NCI-H1930 (cell line): ENCODE measurements around the gene ZNF296.
A peak's percentile ranks its signal among the peaks of the same experiment; 100 is the strongest.

Experiments used
- DNase-seq, 2 experiments: peaks; one replicate each; lab custom pipeline; 2025; lab: John Stamatoyannopoulos, UW

ZNF296 gene

DNA sequence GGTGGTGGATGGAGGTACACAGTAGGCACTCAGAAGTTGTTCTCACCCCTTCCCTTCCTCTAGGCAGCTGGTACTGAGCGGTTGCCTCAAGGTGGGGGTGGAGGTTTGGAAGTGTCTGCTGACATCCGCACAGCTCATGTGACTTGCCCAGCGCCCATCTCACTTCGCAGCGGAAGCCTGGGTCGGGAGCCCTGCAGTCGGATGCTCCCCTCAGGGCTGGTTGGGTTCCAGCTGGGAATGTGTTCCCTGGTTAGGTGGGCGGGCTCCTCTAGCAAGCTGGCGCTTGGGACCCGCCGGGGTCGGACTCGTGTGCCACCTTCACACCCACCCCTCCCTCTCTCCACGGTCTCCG, 26.9 kb upstream of the ZNF296 start:
- DNase-seq = no peak

DNA sequence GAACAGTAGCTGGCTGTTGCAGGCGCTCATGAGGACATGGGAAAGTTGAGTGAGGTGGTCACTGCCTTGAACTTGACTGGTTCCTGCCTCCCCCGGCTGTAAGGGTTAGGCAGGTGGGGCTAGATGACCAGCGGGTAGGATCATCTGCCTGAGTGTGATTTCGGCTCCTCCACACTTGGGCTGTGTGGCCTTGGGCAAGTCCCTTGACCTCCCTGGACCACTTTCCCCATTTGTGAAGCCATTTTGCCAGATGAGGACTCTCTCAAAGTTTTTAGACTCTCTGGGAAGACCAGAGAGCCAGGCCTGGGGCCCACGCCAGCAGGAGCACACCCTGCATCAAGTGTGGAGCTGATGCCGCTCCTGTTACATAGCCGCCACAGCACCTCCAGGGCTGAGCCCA, 26.2 kb upstream of the ZNF296 start:
- DNase-seq = no peak

DNA sequence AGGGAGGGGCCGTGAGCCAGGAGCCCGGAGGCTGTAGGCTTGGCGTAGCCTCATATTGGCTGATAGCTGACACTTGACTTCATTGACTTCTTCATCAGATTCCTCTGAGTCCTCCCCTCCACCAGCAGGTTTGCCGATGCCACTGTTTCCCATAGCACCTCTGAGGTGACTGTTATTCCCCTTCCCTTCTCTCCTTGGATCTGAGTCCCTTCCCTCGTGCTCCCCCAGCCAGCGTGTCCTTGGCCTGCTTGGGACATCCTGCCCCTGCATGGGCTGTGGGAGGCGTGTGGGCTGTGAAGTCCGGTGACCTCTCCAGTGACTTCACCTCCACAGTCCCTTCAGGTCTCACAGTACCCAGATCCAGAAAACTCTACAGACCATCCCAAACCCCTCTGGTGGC, 25.5 kb upstream of the ZNF296 start:
- no peak for DNase-seq

DNA sequence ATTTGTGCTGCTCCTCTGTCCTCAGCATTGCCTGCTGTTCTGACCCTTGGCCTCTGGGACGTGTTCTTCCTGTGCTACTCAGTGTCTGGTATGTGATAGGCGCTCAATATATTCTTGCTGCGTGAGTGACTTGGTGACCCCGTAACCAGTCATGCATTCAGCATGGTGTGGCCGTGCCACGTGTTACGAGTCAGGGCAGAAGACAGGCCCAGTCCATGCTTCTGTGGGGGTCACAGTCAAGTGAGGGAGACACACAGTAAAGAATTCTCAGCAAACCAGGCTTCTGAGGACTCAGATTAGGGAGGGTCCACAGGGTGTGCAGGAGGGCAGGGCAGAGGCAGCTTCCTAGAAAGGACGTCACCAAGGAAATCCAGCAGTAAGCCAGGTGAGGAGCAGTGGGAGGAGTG, 24.6 kb upstream of the ZNF296 start:
- no peak for DNase-seq

DNA sequence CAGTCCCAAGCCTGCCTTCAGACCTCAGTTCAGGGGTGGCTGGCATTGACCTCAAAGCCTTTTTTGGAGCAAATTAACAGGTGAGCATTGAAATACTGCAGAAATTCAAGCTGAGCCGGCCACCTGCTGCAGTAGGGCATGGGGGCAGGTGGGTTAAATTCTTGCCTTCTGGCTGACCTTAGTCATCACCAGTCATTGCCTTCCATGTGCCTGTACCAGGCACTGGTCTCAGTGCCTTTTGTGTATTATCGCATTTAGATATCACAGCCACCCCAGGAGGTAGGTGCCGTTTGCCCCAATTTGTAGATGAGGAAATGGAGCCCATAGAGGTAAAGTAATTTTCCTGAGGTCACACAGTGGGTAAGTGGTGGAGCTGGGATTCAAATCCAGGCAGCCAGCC, 23.9 kb upstream of the ZNF296 start:
- DNase-seq = no peak

DNA sequence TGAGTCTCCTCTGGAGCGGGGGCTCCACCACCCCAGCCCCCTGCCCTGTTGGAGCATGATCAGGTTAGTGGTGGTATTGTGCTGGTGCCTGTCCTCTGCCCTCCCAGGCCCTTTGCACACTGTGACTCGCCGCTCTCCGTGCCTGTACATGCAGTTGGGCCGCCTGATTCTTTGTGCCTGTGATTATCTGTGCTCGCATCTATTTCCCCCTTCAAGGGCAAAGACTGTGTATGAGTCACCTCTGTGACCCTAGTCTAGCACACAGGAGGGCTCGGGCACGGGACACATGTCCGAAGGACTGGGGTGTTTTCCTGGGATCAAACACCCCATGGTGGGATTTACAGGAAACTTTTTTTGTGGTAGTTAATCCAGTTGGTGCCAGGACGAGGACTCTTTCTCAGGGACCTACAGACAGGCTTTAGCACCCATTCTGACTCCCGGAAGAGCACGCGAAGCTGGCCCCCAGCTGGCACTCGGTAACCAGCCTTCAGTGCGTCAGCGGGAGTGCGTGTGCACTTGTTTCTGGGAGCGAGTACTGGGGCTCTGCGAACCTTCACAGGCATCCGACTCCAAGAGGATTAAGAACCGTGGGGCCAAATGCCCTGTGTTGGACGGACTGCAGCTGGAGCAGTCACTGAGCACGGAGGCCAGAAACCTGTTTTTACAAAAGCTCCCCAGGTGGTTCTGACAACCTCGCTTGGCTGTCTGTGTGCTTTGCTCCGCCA, 23.4 kb upstream of the ZNF296 start:
- DNase-seq = no peak

DNA sequence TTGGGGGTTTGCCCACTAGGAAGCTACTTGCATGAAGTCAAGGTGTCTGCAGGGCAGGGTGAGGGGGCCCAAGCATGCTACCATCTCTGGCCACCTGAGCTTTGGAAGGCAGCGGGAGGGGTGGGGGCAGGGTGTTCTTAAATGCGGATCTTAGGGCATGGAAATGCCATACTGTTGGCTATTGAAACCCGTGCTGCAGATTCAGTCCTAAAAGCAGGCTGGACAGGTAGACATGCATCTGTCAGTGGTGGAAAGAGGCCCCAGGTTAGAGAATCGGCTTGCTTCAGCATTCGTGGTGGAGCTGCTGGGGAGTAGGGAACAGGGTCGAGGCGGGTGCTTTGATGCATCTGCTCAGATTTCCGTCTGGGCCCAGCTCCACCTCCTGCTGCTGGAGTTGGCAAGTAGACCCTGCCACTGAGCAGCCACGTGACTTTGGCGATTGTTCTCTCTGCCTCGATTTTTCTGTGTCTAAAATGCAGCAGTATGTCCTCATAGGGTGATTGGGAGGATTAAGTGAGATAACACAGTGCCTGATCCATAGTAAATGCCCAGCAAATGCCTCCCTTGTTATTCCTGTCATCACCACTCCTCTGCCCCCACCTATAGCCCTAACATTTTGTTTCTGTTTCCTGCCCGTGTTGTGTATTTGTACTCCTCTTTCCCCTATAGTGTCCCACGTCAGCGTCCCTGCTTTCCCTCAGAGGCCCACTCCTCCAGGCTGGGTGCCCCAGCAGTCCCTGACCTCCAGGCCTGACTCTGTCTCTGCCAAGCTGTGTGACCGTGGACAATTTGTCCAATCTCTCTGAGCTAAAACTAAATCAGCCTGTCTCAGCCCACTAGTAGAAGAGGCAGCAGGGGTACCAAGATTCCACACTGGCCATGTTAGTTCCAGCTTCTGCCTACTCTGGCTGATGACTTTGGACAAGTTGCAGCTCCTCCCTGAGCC, 22.5 kb upstream of the ZNF296 start:
- DNase-seq = no peak

DNA sequence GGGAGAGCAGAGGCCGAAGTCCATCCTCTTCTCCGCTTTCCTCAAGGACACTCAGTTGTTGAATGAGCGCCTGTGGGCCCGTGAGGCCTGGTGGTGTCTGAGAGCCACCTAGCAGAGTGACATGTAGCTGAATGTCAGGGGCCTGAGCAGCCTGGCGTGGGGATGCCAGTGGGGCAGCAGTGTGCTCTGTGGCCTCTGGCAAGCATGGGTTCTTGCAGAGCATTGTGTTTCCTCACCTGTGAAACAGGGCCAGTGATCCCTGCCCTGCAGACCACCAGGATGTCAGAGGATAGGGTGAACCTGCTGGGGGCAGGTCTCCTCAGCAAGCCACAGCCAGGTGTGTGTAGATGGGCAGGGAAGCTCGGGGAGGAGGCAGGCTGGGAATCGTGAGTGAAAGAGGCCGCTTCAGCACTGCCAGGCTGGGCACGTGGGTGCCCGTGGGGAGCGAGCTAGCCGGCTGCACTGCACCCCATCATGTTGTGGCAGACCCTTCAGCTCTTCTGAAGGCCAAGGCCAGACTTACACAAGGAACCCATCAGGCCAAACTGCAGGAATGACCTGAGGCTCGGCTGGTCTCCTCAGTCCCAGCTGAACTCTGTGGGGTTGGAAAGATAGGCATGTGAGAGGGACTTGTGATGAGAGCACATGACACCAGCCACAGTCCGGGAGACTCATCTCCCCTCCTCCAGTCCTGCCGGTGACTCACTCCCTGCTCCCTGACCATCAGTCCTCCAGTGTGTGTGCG, 21.7 kb upstream of the ZNF296 start:
- DNase-seq = no peak

DNA sequence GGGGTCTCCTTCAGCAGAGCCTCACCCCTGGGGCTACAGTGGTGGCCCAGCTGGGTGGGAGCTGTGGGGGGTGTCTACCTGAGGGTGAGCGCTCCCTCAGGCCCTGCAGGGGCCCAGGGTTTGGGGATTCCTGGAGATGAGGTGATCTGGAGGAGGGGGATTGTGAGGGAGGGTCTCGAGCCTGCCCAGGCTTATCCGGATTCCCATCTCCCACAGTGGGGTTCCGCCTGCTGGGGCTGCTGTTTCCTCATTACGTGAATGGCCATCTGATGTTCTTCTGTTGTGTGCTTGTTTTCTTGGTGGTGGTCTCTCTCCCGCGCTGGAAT, 21.1 kb upstream of the ZNF296 start:
- no peak for DNase-seq

DNA sequence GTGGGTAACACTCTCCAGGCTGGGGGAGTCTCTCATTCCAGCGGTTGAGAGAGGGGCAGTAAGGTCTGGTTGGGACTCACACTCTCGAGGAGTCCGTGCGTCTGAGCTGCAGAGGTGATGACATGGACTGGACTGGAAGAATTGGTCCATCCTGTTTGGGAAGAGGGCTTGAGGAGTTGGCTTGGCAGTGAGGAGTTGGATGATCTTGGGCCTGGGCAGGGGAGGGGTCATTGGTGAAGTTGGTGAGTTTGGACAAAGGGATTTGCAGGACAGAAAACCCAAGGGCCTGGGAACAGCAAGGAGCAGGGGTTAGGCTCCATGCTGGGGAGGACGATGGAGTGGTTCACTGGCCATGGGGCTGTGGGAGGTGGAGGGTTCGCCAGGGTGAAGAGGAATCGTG, 20.4 kb upstream of the ZNF296 start:
- no peak for DNase-seq

DNA sequence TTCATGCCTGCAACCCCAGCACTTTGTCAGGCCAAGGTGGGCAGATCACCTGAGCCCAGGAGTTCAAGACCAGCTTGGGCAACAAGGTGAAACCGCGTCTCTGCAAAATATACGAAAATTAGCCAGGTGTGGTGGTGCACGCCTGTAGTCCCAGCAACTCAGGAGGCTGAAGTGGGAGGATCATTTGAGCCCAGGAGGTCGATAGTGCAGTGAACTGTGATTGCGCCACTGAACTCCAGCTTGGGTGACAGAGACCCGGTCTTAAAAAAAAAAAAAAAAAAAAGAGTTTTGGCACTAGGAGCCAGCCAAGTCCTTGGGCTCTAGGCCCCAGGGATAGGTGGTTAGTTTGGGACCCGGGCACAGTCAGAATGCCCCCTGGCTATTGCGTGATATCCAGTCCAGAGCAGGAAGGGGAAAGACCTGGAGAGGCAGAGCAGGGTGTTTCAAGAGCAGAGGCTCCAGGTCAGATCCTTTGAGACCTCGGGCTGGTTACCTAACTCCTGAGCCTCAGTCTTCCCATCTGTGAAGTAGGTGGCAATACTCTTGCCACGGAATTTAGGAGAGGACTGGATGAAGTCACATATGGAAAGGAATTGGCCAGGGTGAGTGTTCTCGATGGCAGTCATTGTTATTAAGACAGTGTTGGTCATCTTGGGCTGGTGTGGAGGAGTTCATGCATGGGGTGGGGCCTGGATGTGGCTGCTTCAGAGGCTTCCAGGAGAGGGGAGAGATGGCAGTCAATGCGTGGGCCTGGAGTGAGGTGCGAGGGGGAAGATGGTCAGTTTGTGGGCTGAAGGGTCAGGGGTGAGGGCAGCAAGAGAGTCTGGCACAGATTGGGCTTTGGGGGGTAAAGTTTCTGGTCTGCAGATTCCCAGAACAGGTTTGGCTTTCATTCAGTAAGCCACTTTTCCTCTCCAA, 19.5 kb upstream of the ZNF296 start:
- no peak for DNase-seq

DNA sequence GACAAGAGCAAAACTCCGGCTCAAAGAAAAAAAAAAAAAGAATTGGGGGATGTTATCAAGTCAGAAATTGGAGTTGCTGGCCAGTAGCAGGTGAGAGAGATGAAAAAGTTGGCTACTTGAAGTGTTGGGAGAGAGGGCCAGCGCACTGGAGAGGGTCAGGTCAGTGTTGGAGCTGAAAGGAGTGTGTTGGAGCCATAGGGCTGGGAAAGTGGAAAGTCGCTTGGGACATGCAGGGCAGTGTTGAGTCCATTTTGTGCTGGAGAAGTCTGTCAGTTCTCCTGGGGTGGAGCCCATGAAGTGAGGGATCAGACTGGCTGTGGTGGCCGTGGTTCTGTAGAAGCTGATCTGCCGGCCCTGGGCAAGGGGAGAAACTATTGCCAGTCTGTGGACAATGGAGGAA, 18.4 kb upstream of the ZNF296 start:
- no peak for DNase-seq

DNA sequence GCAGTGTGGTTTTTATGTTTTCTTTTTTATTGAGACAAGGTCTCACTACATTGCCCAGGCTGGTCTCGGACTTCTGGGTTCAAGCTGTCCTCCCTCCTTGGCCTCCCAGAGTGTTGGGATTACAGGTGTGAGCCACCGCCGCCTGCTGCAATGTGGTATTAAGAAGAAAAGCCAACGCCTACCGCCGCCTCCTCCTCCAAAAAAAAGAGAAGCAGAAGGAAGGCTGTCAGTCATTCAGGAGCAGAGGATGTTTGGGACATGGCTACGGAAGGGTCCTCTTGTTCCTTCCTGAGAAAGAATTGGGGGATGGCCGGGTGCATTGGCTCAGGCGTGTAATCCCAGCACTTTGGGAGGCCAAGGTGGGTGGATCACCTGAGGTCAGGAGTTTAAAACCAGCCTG, 17.9 kb upstream of the ZNF296 start:
- no peak for DNase-seq

DNA sequence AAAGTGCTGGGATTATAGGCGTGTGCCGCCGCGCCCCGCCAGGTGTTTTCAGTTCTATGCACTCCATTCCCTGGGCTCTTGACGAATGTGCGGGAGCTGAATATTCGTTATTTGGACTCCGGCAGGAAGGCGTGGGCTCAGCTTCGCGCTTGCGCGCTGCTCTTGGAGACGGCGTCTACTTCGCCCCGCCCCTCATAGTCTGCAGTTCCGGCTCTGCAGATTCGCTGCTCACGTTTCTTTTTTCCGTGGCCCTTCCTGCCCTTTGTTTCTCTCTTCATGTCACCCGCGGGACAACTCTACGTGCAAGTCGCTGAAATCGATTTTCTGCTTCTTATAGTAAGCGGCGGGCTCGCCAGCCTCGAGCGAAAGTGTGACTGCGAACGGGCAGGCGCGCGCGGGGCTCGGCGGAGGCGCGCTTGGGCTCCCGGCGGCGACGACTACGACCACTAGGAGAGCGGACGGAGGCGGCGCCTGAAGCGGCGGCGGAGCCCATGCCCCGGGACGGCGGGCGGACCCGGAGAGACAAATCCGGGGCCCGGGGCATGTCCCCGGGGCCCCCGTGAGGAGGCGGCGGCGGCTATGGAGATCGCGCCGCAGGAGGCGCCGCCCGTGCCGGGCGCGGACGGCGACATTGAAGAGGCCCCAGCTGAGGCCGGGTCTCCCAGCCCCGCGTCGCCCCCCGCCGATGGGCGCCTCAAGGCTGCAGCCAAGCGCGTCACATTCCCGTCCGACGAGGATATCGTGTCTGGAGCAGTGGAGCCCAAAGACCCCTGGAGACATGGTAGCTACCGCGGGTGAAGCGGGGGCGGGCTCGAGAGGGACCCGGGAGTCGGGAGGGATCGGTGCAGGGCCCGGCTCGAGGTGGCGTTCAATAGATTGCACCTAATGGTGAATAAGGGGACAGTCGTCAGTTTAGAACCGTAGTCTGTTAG, 16.7 kb upstream of the ZNF296 start, which contains the start of gene PPP1R37:
Gene PPP1R37 (plus strand): TSS at position 433 of the 932 bp plus-strand sequence. CDS start 147 bp downstream, at position 580.
- peak; percentile 99 for DNase-seq

DNA sequence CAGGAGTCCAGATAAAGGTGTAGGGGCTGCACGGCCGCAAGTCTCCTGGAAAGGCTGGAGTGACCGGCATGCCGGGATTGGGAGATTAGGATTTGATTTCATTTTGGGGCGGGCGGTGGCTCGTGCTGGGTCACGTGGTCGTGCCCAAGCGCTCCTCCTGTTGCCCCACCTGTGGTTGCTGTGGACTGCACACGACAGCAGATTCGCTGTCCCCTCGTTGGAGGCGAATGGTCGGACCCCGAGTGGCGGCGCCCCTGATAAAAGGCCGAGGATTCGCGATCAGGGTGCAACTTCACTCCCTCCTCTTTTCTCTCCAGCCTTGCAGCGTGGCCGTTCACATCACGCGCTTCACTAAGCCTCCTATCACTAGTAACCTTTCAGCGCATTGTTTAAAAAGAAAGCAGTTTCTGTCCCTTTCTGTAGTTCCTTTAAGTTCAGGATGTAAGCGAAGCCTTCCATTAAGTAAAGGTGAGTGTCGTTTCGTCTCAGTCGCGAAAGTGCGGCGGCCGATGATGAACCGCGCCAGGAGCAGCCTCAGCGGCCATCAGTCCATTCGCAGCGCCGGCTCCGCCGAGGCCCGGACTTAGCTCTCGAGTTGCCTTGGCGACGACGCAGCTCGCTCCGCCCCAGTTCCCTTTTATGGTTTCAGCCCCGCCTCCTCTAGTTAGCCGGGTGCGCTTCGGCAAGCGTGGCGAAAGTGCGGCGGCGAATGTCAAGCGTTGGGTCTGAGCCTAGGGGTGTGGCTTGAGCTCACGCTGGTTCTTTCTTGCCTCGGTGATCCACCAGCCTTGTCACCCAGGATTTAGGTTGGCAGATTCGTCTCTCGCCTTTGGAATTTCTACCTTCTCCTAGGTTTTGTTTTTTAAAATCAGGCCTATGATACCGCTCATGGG, 15.0 kb upstream of the ZNF296 start:
- peak; percentile 99 to 100 for DNase-seq

DNA sequence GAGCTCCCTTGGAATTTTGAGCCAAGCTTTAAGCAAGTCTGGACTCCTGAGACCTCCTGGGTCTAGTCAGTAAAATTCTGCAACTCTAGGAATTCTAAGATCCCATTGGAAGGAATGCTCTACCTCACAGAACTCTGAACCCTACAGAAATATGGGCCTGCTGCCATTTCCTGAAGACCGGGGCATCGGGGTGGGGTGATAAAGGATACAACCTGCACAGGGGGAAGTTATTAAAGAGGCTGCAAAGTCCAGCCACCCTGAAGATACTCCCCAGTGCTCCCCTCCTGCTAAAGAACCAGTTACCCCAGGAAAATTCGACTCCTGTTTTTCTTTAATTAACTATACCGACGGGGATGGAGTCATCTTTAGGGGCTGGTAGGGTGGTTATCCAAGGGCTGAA, 14.3 kb upstream of the ZNF296 start:
- DNase-seq = no peak

DNA sequence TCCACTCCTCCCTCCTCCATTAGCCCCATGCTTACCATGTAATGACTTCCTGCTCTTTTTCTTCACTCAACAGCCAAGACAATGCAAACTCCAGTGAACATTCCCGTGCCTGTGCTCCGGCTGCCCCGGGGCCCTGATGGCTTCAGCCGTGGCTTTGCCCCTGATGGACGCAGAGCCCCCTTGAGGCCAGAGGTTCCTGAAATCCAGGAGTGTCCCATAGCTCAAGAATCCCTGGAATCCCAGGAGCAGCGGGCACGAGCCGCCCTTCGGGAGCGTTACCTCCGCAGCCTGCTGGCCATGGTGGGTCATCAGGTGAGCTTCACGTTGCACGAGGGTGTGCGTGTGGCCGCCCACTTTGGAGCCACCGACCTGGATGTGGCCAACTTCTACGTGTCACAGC, 13.8 kb upstream of the ZNF296 start:
- DNase-seq = no peak

DNA sequence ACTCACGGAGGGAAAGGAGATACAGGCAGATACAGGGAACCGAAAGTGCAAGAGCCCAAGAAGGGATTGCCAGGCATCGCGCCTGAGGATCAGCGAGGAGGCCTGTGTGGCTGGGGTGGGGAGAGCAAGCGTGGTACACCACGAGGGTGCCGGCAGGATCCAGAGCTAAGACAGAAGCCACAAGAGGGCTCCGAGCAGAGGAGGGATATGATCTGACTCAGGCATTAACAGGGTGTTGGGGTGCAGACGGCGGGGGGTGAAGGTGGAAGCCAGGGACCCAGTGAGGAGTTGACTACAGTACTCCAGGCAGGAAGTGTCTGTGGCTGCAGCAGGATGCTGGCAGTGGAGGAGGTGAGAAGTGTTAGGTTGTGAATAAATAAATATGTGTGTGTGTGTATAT, 11.3 kb upstream of the ZNF296 start:
- DNase-seq = no peak

DNA sequence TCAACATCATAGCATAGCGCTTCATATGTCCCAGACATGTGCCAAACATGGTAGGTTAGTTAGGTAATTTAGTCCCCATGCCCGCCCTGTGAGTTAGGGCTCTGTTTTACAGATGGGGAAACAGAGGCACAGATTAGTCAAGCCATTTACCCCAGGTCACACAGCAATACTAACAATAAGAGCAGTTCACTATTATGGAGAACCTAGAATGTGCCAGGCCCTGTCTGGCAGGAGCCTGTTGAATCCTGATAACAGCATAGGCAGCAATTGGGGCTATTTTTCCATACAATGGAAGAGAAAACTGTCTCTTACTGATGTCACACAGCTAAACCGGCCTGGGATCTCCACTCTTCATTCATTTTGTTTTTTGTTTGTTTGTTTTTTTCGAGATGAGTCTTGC, 10.2 kb upstream of the ZNF296 start:
- no peak for DNase-seq

DNA sequence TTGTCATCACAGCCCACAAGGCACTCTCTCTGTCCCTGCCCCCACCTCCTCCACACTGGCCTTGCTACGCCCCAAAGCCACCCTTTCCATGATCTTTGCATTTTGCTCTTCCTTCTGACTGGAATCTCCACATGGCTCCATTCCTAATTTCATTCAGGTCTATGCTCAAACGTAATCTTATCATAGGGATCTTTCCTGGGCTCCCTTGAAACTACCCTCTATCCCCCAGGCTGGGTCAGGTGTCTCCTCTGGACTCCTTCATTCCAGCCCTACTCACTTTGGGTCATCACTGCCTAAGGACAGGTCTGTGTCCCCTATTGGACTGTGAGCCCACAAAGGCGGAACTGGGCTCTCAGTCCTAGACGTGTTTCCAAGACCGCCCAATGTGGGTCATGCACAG, 5.9 kb upstream of the ZNF296 start:
- DNase-seq = no peak
